Hepatocyte (in vitro differentiated cells): ENCODE data around the gene DEPDC4.

Source experiments
- EZH2phosphoT487 ChIP-seq: fragments of 200-600 bp; sonication (generic); IDR thresholded peaks from one replicate; pipeline ENCODE4 v1.6.1; 2018; ENCODE audit warnings: antibody characterized with exemption, mild to moderate bottlenecking, low read depth, moderate library complexity; ENCODE audit not compliant: unreplicated experiment, severe bottlenecking
- TF ChIP-seq, protein P1 (sequence below): fragments of 200-600 bp; sonication (generic); IDR thresholded peaks from 2 replicates; pipeline ENCODE4 v1.5.1; 2016; ENCODE audit warnings: antibody characterized with exemption, mild to moderate bottlenecking; ENCODE audit not compliant: poor library complexity

DNA sequence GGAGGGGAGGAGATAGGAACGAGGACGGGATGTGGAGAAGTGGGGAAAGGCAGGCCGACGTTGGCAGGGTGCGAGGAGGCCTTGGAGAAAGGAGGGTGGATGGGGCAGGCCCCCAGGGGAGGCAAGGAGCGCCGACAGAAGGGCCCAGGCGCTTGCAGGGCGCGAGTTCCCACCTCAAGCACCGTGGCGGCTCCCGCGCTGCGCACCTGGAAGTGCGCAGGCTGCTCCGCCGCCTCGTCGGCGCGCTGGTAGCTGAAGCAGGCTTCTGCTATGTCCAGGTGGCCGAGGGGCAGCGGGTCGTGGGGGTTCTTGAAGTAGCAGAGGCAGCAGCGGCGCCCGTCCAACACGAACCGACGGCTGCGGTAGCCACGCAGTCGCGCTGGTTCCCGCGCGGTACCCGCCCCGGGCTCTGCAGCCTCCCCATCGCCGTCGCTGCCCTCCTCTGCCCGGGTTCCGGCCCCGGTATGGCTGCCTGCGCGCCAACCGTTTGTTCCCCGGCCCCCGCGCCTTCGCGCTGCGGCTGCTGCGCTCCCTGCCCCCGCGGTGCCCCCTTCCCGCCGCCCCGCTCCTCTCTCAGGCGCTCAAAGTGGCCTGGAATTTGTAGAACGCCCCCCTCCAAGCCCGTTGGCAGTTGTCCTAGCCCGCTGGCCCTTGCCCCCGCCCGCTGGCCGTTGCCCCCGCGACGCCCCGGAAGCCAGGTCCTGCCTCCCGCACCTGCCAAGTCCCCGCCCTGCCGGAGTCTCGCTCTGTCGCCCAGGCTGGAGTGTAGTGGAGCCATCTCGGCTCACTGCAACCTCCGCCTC lies 67.3 kb downstream of the DEPDC4 start:
- no peak for TF ChIP-seq EZH2phosphoT487
- TF ChIP-seq, protein P1, sequence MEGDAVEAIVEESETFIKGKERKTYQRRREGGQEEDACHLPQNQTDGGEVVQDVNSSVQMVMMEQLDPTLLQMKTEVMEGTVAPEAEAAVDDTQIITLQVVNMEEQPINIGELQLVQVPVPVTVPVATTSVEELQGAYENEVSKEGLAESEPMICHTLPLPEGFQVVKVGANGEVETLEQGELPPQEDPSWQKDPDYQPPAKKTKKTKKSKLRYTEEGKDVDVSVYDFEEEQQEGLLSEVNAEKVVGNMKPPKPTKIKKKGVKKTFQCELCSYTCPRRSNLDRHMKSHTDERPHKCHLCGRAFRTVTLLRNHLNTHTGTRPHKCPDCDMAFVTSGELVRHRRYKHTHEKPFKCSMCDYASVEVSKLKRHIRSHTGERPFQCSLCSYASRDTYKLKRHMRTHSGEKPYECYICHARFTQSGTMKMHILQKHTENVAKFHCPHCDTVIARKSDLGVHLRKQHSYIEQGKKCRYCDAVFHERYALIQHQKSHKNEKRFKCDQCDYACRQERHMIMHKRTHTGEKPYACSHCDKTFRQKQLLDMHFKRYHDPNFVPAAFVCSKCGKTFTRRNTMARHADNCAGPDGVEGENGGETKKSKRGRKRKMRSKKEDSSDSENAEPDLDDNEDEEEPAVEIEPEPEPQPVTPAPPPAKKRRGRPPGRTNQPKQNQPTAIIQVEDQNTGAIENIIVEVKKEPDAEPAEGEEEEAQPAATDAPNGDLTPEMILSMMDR: no peak
